Measurements from ENCODE around the gene XRCC5.

Gene XRCC5

GRCh38 chr2:216206821-216207220, 97.7 kb downstream of the XRCC5 start:
- no peak for TF ChIP-seq POLR2AphosphoS5 (IDR thresholded peaks at IDR 0.05; ENCODE audit: low read depth, low read length)
- no peak for TF ChIP-seq TAF1 (IDR thresholded peaks at IDR 0.05; ENCODE audit: borderline replicate concordance, insufficient read depth, low read length)
- no peak for TF ChIP-seq REST (IDR thresholded peaks at IDR 0.05; ENCODE audit: insufficient read depth in 1 of 2, low read depth in 2 of 2, low read length in 2 of 2)
- TF ChIP-seq SIN3A (IDR thresholded peaks at IDR 0.05; ENCODE audit: borderline replicate concordance, insufficient read depth, low read length) = no peak
- TF ChIP-seq FOXP2 (optimal IDR thresholded peaks at IDR 0.05; ENCODE audit: borderline replicate concordance, extremely low read depth, extremely low read length, insufficient read depth) = no peak

GRCh38 chr2:216210701-216211540, 101.8 kb downstream of the XRCC5 start:
- no peak for TF ChIP-seq SIN3A (IDR thresholded peaks at IDR 0.05; ENCODE audit: borderline replicate concordance, insufficient read depth, low read length)

- no peak for TF ChIP-seq FOXP2 (optimal IDR thresholded peaks at IDR 0.05; ENCODE audit: borderline replicate concordance, extremely low read depth, extremely low read length, insufficient read depth)
- no peak for TF ChIP-seq REST (IDR thresholded peaks at IDR 0.05; ENCODE audit: insufficient read depth in 1 of 2, low read depth in 2 of 2, low read length in 2 of 2)
- TF ChIP-seq POLR2AphosphoS5 (IDR thresholded peaks at IDR 0.05; ENCODE audit: low read depth, low read length) = no peak
- TF ChIP-seq SIN3A (IDR thresholded peaks at IDR 0.05; ENCODE audit: borderline replicate concordance, insufficient read depth, low read length) = no peak
- no peak for TF ChIP-seq TAF1 (IDR thresholded peaks at IDR 0.05; ENCODE audit: borderline replicate concordance, insufficient read depth, low read length)
Measured at GRCh38 chr2:216211614-216212145, 102.5 kb downstream of the XRCC5 start.

GRCh38 chr2:216214768-216215167, 105.6 kb downstream of the XRCC5 start:
- no peak for TF ChIP-seq POLR2AphosphoS5 (IDR thresholded peaks at IDR 0.05; ENCODE audit: low read depth, low read length)
- TF ChIP-seq REST (IDR thresholded peaks at IDR 0.05; ENCODE audit: insufficient read depth in 1 of 2, low read depth in 2 of 2, low read length in 2 of 2) = no peak
- no peak for TF ChIP-seq SIN3A (IDR thresholded peaks at IDR 0.05; ENCODE audit: borderline replicate concordance, insufficient read depth, low read length)
- no peak for TF ChIP-seq TAF1 (IDR thresholded peaks at IDR 0.05; ENCODE audit: borderline replicate concordance, insufficient read depth, low read length)
- TF ChIP-seq FOXP2 (optimal IDR thresholded peaks at IDR 0.05; ENCODE audit: borderline replicate concordance, extremely low read depth, extremely low read length, insufficient read depth) = no peak

- TF ChIP-seq REST (IDR thresholded peaks at IDR 0.05; ENCODE audit: insufficient read depth in 1 of 2, low read depth in 2 of 2, low read length in 2 of 2) (no peak), SIN3A (IDR thresholded peaks at IDR 0.05; ENCODE audit: borderline replicate concordance, insufficient read depth, low read length) (no peak)
Measured at GRCh38 chr2:216215658-216216390, 106.7 kb downstream of the XRCC5 start.

Measured in PFSK-1 (cell line).